SJSA1 (cell line): Measurements from ENCODE around the gene ZNF747. TPM values are rescaled to one million over a fixed set of nuclear protein-coding genes. Genes with fewer than 3 reads are reported as not detected.

Experiments
- DNase-seq, 2 experiments: peaks; one replicate each; pipeline ENCODE4 v3.0.0-alpha.2; 2015 to 2020; ENCODE audit warnings: low spot score in 2 of 2, low read depth in 1 of 2
- H3K27ac ChIP-seq: fragments of 250-450 bp; sonication (Bioruptor Pico); 2 replicates; pipeline ENCODE4 v1.5.1; 2020; ENCODE audit warnings: mild to moderate bottlenecking, moderate library complexity
- H3K27me3 ChIP-seq: fragments of 250-450 bp; sonication (Bioruptor Pico); replicated peaks from 2 replicates; pipeline ENCODE4 v1.5.1; 2020; ENCODE audit warnings: mild to moderate bottlenecking, moderate library complexity
- H3K36me3 ChIP-seq: fragments of 250-450 bp; sonication (Bioruptor Pico); 2 replicates; pipeline ENCODE4 v1.5.1; 2020; ENCODE audit warnings: mild to moderate bottlenecking
- H3K4me1 ChIP-seq: fragments of 250-450 bp; sonication (Bioruptor Pico); replicated peaks from 2 replicates; pipeline ENCODE4 v1.6.1; 2021; ENCODE audit warnings: mild to moderate bottlenecking
- H3K4me3 ChIP-seq: fragments of 250-450 bp; sonication (Bioruptor Pico); 2 replicates; pipeline ENCODE4 v1.5.1; 2020; ENCODE audit warnings: mild to moderate bottlenecking
- H3K9me3 ChIP-seq: fragments of 250-450 bp; sonication (Bioruptor Pico); replicated peaks from 2 replicates; pipeline ENCODE4 v1.5.1; 2020; ENCODE audit warnings: mild to moderate bottlenecking
- total RNA-seq: library from RNA; depleted of rRNA; stranded (reverse); fragments of >200 nt; shearing (Covaris generic); gene quantifications from 2 replicates; pipeline ENCODE4 v1.2.3, GENCODE V29; 2014; rRNA removed

Gene ZNF747
- total RNA-seq: 3.6 and 5.1 TPM in 2 replicates

GRCh38 chr16:30534368-30535105, at the start of gene ZNF747:
Gene ZNF747 (minus strand): TSS chr16:30534858. CDS start chr16:30534679, 179 bp downstream.
- peaks cover 20% of the 10 kb centered on the region for H3K4me1 ChIP-seq
- no peaks in the 10 kb centered on the region for H3K9me3 ChIP-seq
- peak within 1 kb of the TSS; percentile 73 for H3K27ac ChIP-seq
- no peaks in the 10 kb centered on the region for H3K27me3 ChIP-seq
- H3K36me3 ChIP-seq: no peaks in the 10 kb centered on the region
- peak; percentile 77 to 79 for DNase-seq
- peak within 1 kb of the TSS; percentile 47 for H3K4me3 ChIP-seq

GRCh38 chr16:30582611-30583340, 48.1 kb upstream of the ZNF747 start:
- Histone ChIP-seq H3K4me1 (peaks cover 12% of the 10 kb centered on the region), H3K27ac (no peak overlapping the region), H3K36me3 (peaks cover 66% of the 10 kb centered on the region), H3K9me3 (no peaks in the 10 kb centered on the region), H3K4me3 (no peak overlapping the region), H3K27me3 (no peaks in the 10 kb centered on the region)
- DNase-seq: no peak

- Histone ChIP-seq H3K4me1 (peaks cover 6% of the 10 kb centered on the region), H3K36me3 (peaks cover 56% of the 10 kb centered on the region), H3K9me3 (no peaks in the 10 kb centered on the region), H3K27ac (no peak overlapping the region), H3K27me3 (no peaks in the 10 kb centered on the region), H3K4me3 (no peak overlapping the region)
- no peak for DNase-seq
Observed at GRCh38 chr16:30581457-30581856, 46.8 kb upstream of the ZNF747 start.

DNA sequence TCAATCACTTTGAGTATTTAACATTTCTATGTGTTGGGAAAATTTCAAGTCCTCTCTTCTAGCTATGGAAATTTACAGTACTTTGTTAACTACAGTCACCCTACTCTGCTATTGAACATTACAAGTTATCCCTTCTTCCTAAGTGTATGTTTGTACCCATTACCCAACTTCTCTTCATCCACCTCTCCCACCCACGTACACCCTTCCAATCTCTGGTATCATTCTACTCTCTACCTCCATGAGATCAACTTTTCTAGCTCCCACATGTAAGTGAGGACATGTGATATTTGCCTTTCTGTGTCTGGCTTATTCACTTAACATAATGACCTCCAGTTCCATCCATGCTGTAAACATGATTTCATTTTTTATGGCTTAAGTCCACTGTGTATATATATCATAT, 40.0 kb upstream of the ZNF747 start:
- Histone ChIP-seq H3K9me3 (no peaks in the 10 kb centered on the region), H3K36me3 (peaks cover 18% of the 10 kb centered on the region), H3K4me1 (peaks cover 12% of the 10 kb centered on the region), H3K27me3 (no peaks in the 10 kb centered on the region), H3K4me3 (no peak overlapping the region), H3K27ac (no peak overlapping the region)
- DNase-seq: no peak

DNA sequence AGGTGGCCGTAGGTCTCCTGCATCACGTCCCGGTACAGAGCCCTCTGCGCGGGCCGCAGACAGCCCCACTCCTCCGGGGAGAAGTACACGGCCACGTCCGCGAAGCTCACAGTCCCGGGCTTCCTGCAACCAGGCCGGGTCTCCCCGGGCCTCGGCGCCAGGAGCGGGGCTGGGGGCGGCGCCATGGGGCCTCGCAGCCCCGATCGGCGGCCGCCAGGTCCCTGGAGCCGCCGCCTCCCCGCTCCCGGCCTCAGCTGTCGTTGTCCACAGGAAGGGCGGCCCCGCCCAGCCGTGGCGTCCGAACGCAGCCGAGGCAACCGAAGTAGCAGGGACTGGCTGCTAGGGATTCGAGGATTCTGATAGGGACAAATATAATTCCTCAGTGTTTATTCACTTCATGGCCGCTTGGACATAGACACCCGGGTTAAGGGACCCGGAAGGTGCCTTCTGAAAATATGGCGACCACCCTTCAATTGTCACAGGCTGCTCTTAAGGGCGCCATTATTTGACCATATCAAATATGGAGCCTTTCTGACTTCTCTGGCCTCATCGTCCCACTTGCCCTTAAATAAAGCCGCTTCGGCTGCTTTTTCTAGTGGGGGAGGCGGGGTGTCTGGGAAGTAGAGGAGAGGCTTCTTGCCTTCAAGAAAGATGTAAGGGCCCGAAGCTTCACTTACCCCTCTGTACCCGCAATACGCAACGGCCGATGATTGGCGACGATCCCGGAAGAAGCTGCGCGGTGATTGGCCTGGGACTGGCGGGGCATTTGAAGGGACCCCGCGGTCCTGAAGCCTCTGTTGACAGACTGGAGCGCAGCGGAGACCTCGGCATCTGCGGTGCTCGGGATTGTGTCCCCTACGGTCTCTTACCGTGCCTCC, 37.0 kb upstream of the ZNF747 start, which contains the start of gene ZNF688:
TSS of gene ZNF688 (minus strand) at position 270 of the 878 bp plus-strand sequence. CDS start at position 185, 85 bp downstream.
- Histone ChIP-seq H3K27ac (peak within 1 kb of the TSS; percentile 74), H3K4me1 (peaks cover 12% of the 10 kb centered on the region)
- peak; percentile 96 to 97 for DNase-seq

DNA sequence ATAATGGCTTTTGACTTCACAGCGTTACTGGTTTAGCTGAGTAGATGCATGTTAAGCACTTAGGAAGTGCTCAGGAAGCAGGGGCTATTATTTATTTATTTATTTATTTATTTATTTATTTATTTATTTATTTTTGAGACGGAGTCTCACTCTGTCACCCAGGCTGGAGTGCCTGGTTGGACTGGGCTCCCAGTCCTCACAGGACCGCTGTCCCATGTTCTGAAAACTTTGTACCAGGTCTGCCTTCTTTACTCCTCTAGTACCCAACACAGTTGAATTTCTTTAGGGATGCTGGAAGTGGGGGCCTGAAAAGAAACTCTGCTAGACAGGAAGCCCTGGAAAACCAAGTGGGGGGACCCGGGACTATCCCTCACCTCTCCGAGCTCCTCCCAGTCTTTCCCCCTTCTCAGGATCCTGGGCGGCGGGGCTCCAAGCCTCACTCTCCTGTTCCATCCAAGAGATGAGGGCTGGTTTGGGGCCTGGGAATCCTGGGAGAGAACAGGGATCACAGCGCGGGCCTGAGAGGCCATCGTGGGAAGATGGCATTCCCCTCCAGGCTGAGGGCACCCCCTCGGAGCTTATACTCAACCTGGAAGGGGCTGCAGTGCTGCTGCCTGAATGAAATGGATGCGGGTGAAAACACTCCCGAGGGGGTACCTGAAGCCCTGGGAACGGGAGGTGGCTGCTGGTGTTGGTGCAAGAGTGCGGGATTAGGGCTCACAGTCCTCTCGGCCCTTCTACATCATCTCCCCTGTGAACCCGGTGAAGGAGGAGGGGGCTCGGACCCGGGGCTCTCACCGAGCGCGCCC, 36.2 kb upstream of the ZNF747 start:
- H3K36me3 ChIP-seq: no peaks in the 10 kb centered on the region
- H3K4me3 ChIP-seq: peak overlapping the region; percentile 55
- H3K27ac ChIP-seq: peak overlapping the region; percentile 74
- no peak for DNase-seq
- H3K9me3 ChIP-seq: no peaks in the 10 kb centered on the region
- H3K27me3 ChIP-seq: no peaks in the 10 kb centered on the region
- peaks cover 12% of the 10 kb centered on the region for H3K4me1 ChIP-seq

More for the DNA sequence above, 37.0 kb upstream of the ZNF747 start, which contains the start of gene ZNF688:
- H3K4me3 ChIP-seq: peak within 1 kb of the TSS; percentile 55
- no peaks in the 10 kb centered on the region for H3K36me3 ChIP-seq
- no peaks in the 10 kb centered on the region for H3K9me3 ChIP-seq
- H3K27me3 ChIP-seq: no peaks in the 10 kb centered on the region

GRCh38 chr16:30569746-30570635, 35.3 kb upstream of the ZNF747 start:
- Histone ChIP-seq H3K9me3 (no peaks in the 10 kb centered on the region), H3K27me3 (no peaks in the 10 kb centered on the region), H3K4me3 (no peak overlapping the region), H3K36me3 (no peaks in the 10 kb centered on the region), H3K4me1 (peaks cover 12% of the 10 kb centered on the region), H3K27ac (no peak overlapping the region)
- no peak for DNase-seq

DNA sequence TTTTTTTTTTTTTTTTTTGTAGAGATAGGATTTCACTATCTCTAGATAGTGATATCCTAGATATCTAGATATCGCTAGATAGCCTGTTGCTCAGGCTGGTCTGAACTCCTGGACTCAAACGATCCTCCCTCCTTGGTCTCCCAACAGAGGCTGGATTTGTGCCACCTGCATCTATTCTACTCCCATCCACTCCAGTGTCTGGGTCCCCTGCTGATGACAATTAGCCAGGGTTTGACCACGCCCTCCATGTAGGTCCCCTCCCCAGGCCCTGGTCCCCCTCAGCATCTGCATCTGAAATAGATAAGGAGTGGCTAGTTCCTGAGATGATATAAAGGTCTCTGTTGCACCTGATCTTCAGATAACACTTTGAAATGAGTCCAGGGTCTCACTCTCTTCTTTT, 34.6 kb upstream of the ZNF747 start:
- H3K27me3 ChIP-seq: no peaks in the 10 kb centered on the region
- DNase-seq: no peak
- H3K36me3 ChIP-seq: no peaks in the 10 kb centered on the region
- H3K4me1 ChIP-seq: peaks cover 12% of the 10 kb centered on the region
- no peaks in the 10 kb centered on the region for H3K9me3 ChIP-seq
- H3K4me3 ChIP-seq: no peak overlapping the region
- no peak overlapping the region for H3K27ac ChIP-seq

DNA sequence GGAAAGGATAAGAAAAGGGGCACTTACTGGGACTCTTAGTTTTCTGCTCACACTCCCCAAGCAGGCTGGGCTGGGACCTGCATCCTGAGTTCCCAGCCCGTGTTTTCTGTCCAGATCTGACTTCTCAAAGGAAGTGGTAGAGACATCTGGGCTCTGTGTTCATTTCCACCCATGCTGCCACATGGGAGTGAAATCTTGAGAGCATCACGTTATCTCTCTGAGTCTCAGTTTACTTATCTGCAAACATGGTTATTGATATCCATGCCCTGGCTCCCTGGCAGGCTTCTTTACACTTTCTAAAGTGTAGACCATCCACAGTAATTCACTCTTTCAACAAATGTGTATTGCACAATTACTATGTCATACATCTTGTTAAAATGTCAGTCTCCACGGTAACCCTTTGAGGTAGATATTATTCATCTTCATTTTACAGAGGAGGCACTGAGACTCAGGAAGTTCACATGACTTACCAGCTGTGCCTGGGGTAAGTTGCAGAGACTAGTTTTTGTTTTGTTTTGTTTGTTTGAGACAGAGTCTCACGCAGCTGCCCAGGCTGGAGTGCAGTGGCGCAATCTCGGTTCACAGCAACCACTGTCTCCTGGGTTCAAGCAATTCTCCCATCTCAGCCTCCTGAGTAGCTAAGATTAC, 33.5 kb upstream of the ZNF747 start:
- no peak for DNase-seq
- H3K27ac ChIP-seq: no peak overlapping the region
- H3K36me3 ChIP-seq: no peaks in the 10 kb centered on the region

GRCh38 chr16:30567160-30567990, 32.7 kb upstream of the ZNF747 start:
- Histone ChIP-seq H3K27ac (no peak overlapping the region), H3K9me3 (no peaks in the 10 kb centered on the region), H3K36me3 (no peaks in the 10 kb centered on the region), H3K4me1 (peaks cover 7% of the 10 kb centered on the region), H3K27me3 (no peaks in the 10 kb centered on the region), H3K4me3 (no peak overlapping the region)
- no peak for DNase-seq

More for the DNA sequence above, 33.5 kb upstream of the ZNF747 start:
- Histone ChIP-seq H3K4me3 (no peak overlapping the region), H3K4me1 (peaks cover 12% of the 10 kb centered on the region), H3K9me3 (no peaks in the 10 kb centered on the region), H3K27me3 (no peaks in the 10 kb centered on the region)

DNA sequence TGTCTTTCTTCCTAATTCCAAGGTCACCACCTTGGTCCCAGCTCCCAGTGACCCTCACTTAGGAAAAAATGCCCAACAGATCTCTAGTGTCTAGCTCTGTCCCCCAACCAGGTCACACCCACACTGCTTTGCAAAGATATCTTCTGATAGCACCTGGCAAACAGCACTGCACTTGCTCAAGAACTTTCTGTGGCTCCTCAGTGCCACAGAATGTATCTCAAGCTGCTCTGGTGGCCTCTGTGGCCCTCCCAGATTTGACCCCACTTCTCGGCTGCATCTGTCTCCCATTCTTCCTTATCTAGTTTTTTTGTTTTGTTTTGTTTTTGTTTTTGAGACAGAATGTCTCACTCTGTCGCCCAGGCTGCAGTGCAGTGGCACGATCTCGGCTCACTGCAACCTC, 31.9 kb upstream of the ZNF747 start:
- Histone ChIP-seq H3K4me1 (peaks cover 6% of the 10 kb centered on the region), H3K9me3 (no peaks in the 10 kb centered on the region), H3K4me3 (no peak overlapping the region), H3K27me3 (no peaks in the 10 kb centered on the region), H3K36me3 (no peaks in the 10 kb centered on the region), H3K27ac (no peak overlapping the region)
- no peak for DNase-seq
